Ascending aorta (tissue), 2 donors: ENCODE data around the gene TPM2. TPM values are rescaled to one million over a fixed set of nuclear protein-coding genes. Genes with fewer than 3 reads are reported as not detected.
"Not testable (repeated sequence)": the region's sequence is repeated elsewhere in the genome, so short reads cannot be mapped to it uniquely, and the experiment has no call there.

ENCODE experiments used
- DNase-seq, 2 donors: peaks; one replicate each; pipeline ENCODE4 v3.0.0-alpha.2; 2019; ENCODE audit warnings: low spot score in 2 of 2
- H3K27ac ChIP-seq, 2 donors: fragments of 200-600 bp; sonication (generic); one replicate each; pipeline ENCODE4 v1.5.1; 2016 to 2017; ENCODE audit warnings: mild to moderate bottlenecking in 1 of 2
- H3K27me3 ChIP-seq: fragments of 200-600 bp; sonication (generic); one replicate; pipeline ENCODE4 v1.5.1; 2017
- H3K36me3 ChIP-seq, 2 donors: fragments of 200-600 bp; sonication (generic); one replicate each; pipeline ENCODE4 v1.5.1; 2016
- H3K4me1 ChIP-seq, 2 donors: fragments of 200-600 bp; sonication (generic); one replicate each; pipeline ENCODE4 v1.5.1; 2016 to 2017; ENCODE audit warnings: mild to moderate bottlenecking in 1 of 2
- H3K4me3 ChIP-seq, 2 donors: fragments of 200-600 bp; sonication (generic); one replicate each; pipeline ENCODE4 v1.5.1; 2016 to 2017; ENCODE audit warnings: mild to moderate bottlenecking in 1 of 2
- H3K9me3 ChIP-seq, 2 donors: fragments of 200-600 bp; sonication (generic); one replicate each; pipeline ENCODE4 v1.5.1; 2016
- intact Hi-C: fragments of 100-400 bp; cut with DNase I; formaldehyde crosslinking; loops from one replicate; pipeline ENCODE4 v1.15.1; 2023
- total RNA-seq: library from RNA; depleted of rRNA; stranded (reverse); fragments of >200 nt; gene quantifications from one replicate; pipeline ENCODE4 v1.1.0, GENCODE V29; 2016
- TF ChIP-seq, protein P1 (sequence below), 3 experiments: fragments of 200-600 bp in 2 of 3; fragments of 450-650 bp in 1 of 3; sonication (generic) in 2 of 3; IDR thresholded peaks; one replicate each; pipeline ENCODE4 v1.5.1; 2016 to 2019; ENCODE audit warnings: antibody characterized with exemption in 3 of 3, mild to moderate bottlenecking in 1 of 3, moderate library complexity in 1 of 3

The TPM2 gene
- total RNA-seq, 1 donor from 2014 or later: 1,923 TPM

DNA sequence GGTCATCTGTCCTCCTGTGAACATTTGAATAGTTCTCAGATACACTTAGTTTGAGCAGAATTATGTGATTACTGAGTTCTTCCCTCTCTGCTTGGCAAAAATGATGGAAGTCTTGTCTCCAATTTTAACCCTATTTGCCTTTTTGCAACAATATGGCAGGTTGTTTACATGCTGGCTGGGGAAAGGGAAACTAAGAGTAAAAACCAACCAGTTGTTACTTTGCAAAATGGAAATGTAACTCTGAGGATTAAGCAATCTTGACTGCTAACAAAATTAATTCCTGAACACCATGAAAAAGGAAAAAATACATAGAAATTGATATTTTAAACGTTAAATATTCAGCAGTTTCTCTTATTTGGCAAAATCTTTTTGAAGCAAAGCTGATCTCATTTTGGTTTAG is 50.1 kb downstream of the TPM2 start:
- intact Hi-C loops: loop anchor here (10.0 kb wide), 1 partner anchor 305 kb away; no protein-coding TSS in a partner anchor
- no peaks in the 10 kb centered on the region for H3K36me3 ChIP-seq
- H3K27ac ChIP-seq: no peak overlapping the region
- TF ChIP-seq, protein P1, sequence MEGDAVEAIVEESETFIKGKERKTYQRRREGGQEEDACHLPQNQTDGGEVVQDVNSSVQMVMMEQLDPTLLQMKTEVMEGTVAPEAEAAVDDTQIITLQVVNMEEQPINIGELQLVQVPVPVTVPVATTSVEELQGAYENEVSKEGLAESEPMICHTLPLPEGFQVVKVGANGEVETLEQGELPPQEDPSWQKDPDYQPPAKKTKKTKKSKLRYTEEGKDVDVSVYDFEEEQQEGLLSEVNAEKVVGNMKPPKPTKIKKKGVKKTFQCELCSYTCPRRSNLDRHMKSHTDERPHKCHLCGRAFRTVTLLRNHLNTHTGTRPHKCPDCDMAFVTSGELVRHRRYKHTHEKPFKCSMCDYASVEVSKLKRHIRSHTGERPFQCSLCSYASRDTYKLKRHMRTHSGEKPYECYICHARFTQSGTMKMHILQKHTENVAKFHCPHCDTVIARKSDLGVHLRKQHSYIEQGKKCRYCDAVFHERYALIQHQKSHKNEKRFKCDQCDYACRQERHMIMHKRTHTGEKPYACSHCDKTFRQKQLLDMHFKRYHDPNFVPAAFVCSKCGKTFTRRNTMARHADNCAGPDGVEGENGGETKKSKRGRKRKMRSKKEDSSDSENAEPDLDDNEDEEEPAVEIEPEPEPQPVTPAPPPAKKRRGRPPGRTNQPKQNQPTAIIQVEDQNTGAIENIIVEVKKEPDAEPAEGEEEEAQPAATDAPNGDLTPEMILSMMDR (IDR thresholded peaks at IDR 0.05): no peak
- H3K27me3 ChIP-seq: no peaks in the 10 kb centered on the region
- H3K4me1 ChIP-seq: no peaks in the 10 kb centered on the region
- no peak for DNase-seq
- H3K4me3 ChIP-seq: no peak overlapping the region
- no peaks in the 10 kb centered on the region for H3K9me3 ChIP-seq

DNA sequence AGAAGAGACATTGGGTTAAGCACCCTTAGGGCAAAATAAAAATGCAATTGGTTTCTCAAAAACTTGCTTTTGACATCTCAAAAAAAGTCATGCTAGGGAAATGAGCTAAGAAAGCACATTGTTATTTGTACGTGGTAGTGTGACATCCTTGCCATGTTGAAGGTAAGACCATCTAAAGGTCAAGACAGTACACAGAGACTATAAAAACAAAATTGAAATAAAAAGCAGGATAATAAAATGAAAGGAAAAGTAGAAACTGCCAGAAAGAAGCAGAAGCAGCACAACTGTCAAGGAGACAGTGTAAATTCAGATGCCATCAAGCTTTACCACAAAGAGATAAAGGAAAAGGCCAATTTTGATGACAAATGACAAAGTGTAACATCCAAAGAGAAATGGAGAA is 50.5 kb downstream of the TPM2 start:
- H3K9me3 ChIP-seq, H3K27me3 ChIP-seq, intact Hi-C loops, H3K27ac ChIP-seq, H3K4me1 ChIP-seq, H3K4me3 ChIP-seq, DNase-seq, H3K36me3 ChIP-seq: not testable (repeated sequence)

DNA sequence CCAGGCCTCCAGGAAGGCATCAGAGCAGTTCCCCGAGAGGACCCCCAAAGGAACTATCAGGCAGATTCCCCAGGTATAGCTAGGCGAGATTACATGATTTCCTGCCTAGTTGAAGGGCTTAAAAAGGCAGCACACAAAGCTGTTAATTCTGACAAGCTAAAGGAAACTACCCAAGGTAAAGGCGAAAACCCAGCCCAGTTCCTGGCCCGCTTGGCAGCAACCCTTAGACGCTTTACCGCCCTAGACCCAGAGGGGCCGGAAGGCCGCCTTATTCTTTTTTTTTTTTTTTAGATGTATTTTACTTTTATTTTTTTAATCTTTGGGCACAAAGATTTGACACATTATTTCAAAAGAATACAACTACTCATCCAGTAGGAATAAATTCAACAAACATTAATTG is 51.0 kb downstream of the TPM2 start:
- H3K4me3 ChIP-seq, H3K36me3 ChIP-seq, intact Hi-C loops, H3K27ac ChIP-seq, H3K4me1 ChIP-seq, H3K9me3 ChIP-seq, H3K27me3 ChIP-seq: not testable (repeated sequence)
- DNase-seq: peak in 1 of 2 donors; percentile 49

DNA sequence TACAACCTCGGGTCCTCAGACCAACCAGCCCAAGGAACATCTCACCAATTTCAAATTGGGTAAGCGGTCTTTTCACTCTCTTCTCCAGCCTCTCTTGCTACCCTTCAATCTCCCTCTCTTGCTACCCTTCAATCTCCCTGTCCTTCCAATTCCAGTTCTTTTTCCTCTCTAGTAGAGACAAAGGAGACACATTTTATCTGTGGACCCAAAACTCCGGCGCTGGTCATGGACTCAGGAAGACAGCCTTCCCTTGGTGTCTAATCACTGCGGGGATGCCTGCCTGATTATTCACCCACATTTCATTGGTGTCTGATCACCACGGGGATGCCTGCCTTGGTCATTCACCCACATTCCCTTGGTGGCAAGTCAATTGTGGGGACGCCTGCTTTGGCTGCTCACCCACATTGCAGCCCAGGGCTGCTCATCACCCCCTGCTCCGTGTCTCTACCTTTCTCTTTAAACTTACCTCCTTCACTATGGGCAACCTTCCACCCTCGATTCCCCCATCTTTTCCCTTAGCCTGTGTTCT is 52.2 kb downstream of the TPM2 start:
- intact Hi-C loops, H3K4me1 ChIP-seq, H3K27ac ChIP-seq, H3K27me3 ChIP-seq, H3K9me3 ChIP-seq, DNase-seq, H3K36me3 ChIP-seq, H3K4me3 ChIP-seq: not testable (repeated sequence)

DNA sequence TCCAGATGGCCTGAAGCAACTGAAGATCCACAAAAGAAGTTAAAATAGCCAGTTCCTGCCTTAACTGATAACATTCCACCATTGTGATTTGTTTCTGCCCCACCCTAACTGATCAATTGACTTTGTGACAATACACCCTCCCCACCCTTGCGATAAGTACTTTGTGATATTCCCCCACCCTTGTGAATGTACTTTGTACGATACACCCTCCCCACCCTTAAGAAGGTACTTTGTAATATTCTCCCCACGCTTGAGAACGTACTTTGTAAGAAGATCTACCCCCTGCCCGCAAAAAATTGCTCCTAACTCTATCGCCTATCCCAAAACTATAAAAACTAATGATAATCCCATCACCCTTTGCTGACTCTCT is 52.9 kb downstream of the TPM2 start:
- H3K27ac ChIP-seq: peak overlapping the region in 1 of 2 donors; percentile 21
- H3K9me3 ChIP-seq, H3K36me3 ChIP-seq, H3K4me1 ChIP-seq, DNase-seq, H3K4me3 ChIP-seq, H3K27me3 ChIP-seq, intact Hi-C loops: not testable (repeated sequence)

DNA sequence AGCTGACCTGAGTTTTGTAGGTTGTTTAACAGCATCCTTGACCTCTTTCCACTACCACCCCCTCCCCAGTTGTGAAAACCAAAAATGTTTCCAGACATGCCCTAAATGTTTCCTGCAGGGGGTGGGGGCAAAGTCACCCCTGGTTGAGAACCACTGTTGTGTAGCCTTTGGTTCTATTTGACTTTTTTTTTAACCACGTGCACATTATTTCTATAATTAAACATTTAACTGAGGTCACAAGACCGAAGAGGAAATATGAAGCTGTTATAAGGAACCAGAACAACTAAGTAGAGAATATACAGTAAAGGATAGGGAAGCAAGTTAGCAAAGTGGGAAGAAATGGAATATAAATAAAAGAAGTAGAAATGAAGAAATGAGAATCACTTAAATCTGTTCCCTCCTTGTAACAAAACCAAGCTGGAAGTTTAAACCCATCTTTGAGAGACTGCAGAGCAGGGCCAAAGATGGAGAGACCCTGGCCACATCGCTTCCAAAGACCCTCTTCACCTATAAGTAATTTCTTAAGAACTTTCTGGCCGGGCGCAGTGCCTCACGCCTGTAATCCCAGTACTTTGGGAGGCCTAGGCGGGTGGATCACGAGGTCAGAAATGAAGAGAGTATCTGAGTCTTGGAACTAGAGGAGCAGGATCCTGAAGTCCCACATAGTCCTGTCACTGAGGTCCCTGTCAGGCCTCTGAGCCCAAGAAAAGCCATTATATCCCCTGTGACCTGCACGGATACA is 53.4 kb downstream of the TPM2 start:
- TF ChIP-seq, protein P1 (IDR thresholded peaks at IDR 0.05): no peak
- Histone ChIP-seq H3K4me3 (no peak overlapping the region), H3K4me1 (no peaks in the 10 kb centered on the region), H3K9me3 (no peaks in the 10 kb centered on the region), H3K27me3 (no peaks in the 10 kb centered on the region), H3K36me3 (no peaks in the 10 kb centered on the region), H3K27ac (peak overlapping the region in 1 of 2 donors; percentile 27)
- intact Hi-C loops: no loop called here
- DNase-seq: no peak

DNA sequence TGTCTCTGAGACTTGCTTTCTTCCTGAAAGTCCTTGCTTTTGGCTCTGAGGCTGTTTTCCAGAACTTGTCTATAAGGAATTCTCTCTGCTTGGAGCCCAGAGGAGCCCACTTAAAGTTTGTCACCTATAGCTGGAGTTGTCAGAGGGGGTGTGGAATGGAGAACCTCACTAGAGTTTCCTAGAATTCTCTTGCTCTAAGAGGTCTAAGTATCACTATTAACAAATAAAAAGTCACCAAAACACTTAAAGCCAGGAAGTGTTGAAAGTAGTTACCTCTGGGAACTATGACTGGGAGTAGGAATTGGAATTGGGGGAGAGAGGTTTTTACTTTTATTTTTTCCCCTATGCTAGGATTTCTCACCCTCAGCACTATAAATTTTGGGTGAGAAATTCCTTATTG is 54.0 kb downstream of the TPM2 start:
- H3K4me3 ChIP-seq: no peak overlapping the region
- no peak for DNase-seq
- intact Hi-C loops: no loop called here
- no peaks in the 10 kb centered on the region for H3K4me1 ChIP-seq
- no peaks in the 10 kb centered on the region for H3K27me3 ChIP-seq
- H3K27ac ChIP-seq: peak overlapping the region in 1 of 2 donors; percentile 27
- H3K9me3 ChIP-seq: no peaks in the 10 kb centered on the region
- TF ChIP-seq, protein P1 (IDR thresholded peaks at IDR 0.05): no peak
- no peaks in the 10 kb centered on the region for H3K36me3 ChIP-seq

Other genes with a start within 250 kb of the TPM2 start
- gene RUSC2, start 199.8 kb downstream of the TPM2 start, total RNA-seq: 116 TPM
- 70.2 TPM for gene TESK1, start 84.7 kb downstream of the TPM2 start, total RNA-seq
- gene CD72, start 71.5 kb downstream of the TPM2 start, total RNA-seq: not detected
- not detected for gene SIT1, start 39.0 kb downstream of the TPM2 start, total RNA-seq
- gene RMRP, start 31.9 kb downstream of the TPM2 start, total RNA-seq: 17,070 TPM
- 67.6 TPM for gene CCDC107, start 31.6 kb downstream of the TPM2 start, total RNA-seq
- gene ARHGEF39, start 24.7 kb downstream of the TPM2 start, total RNA-seq: 1.1 TPM
- 3.9 TPM for gene CA9, start 16.0 kb downstream of the TPM2 start, total RNA-seq
- 735 TPM for gene TLN1, start 42.3 kb upstream of the TPM2 start, total RNA-seq
- gene CREB3, start 42.7 kb upstream of the TPM2 start, total RNA-seq: 48.3 TPM
- 40.7 TPM for gene GBA2, start 59.3 kb upstream of the TPM2 start, total RNA-seq
- 24.8 TPM for gene RGP1, start 59.4 kb upstream of the TPM2 start, total RNA-seq
- gene MSMP, start 64.4 kb upstream of the TPM2 start, total RNA-seq: not detected
- gene NPR2, start 101.7 kb upstream of the TPM2 start, total RNA-seq: 7.3 TPM
- gene SPAG8, start 122.3 kb upstream of the TPM2 start, total RNA-seq: not detected
- gene HINT2, start 125.1 kb upstream of the TPM2 start, total RNA-seq: 21.6 TPM
- gene FAM221B, start 138.8 kb upstream of the TPM2 start, total RNA-seq: not detected
- gene TMEM8B, start 139.3 kb upstream of the TPM2 start, total RNA-seq: 37.3 TPM
- not detected for gene OR13J1, start 180.5 kb upstream of the TPM2 start, total RNA-seq
- 32.7 TPM for gene HRCT1, start 216.3 kb upstream of the TPM2 start, total RNA-seq
- 4.0 TPM for gene SPAAR, start 219.6 kb upstream of the TPM2 start, total RNA-seq